ENCODE measurements around the gene MYO1B. TPM values are rescaled to one million over a fixed set of nuclear protein-coding genes. Genes with fewer than 3 reads are reported as not detected.

The MYO1B gene
- 204 and 241 TPM in 2 replicates for total RNA-seq (2022)
- percentile 97 among the genes with signal in this experiment for Bru-seq, nascent RNA
- BruChase-seq, experiment 1, labeled RNA remaining after a 6-hour chase = percentile 93 among the genes with signal in this experiment
- BruChase-seq, experiment 2, labeled RNA remaining after a 2-hour chase = percentile 87 among the genes with signal in this experiment
- long read RNA-seq, full-length matches to known transcripts = 430 of 668 reads
- long read RNA-seq, partial matches to known transcripts = 64 of 668 reads
- long read RNA-seq, other reads (novel, unspliced or antisense) = 174 of 668 reads

DNA sequence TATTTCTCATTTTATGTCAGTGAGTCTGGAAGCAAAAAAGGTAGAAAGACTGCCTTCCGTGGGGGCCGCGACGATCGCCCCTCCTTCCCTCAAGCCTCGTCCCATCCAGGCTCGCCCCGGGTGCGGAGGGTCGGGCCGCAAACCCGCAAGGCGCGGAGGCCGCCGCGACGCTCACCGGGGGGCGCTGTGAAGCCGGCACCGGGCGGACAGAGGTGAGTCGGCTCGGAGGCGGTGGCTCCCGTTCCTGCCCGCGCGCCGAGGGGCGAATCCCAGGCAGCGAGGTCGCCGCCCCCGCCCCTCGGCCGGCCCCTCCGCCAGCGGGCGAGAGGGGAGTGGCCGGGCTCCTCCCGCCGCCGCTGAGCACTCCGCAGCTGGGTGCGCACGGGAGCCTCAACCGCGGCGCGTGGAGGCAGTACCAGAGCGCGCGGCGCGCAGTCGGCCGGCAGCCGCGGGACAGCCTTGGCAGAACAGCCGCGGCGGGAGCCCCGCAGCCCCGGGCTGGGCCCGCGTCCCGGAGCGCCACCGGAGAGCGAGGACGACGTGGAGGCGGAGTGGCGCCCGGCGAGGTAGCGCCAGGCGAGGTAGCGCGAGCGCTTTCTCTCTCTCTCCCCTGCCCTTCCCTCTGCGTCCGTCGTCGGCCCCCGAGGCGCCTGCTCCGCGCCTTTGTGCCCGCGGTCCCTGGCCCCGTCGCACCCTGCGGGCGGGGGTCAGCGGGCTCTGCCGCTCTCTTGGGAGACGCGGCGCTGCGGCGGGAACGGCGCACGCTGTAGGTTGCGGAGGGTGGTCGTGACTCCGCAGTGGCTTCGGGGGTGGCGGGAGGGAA, at the start of gene MYO1B:
Gene MYO1B (plus strand): TSS at position 359 of the 823 bp plus-strand sequence. CDS start 31,492 bp downstream, outside the sequence.
- Mint-ChIP-seq H3K9me3 (ENCODE audit: unreplicated experiment) (no peaks in the 10 kb centered on the region), H3K27ac (ENCODE audit: low read depth, unreplicated experiment) (peak within 1 kb of the TSS; percentile 90), H3K4me1 (ENCODE audit: insufficient read depth, unreplicated experiment) (peaks cover 35% of the 10 kb centered on the region), H3K4me3 (ENCODE audit: unreplicated experiment) (peak within 1 kb of the TSS; percentile 91), H3K36me3 (ENCODE audit: insufficient read depth, unreplicated experiment) (peaks cover 10% of the 10 kb centered on the region), H3K27me3 (ENCODE audit: insufficient read depth, unreplicated experiment) (no peaks in the 10 kb centered on the region)
- TF ChIP-seq, protein P1, sequence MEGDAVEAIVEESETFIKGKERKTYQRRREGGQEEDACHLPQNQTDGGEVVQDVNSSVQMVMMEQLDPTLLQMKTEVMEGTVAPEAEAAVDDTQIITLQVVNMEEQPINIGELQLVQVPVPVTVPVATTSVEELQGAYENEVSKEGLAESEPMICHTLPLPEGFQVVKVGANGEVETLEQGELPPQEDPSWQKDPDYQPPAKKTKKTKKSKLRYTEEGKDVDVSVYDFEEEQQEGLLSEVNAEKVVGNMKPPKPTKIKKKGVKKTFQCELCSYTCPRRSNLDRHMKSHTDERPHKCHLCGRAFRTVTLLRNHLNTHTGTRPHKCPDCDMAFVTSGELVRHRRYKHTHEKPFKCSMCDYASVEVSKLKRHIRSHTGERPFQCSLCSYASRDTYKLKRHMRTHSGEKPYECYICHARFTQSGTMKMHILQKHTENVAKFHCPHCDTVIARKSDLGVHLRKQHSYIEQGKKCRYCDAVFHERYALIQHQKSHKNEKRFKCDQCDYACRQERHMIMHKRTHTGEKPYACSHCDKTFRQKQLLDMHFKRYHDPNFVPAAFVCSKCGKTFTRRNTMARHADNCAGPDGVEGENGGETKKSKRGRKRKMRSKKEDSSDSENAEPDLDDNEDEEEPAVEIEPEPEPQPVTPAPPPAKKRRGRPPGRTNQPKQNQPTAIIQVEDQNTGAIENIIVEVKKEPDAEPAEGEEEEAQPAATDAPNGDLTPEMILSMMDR (IDR thresholded peaks at IDR 0.05; ENCODE audit: unreplicated experiment) = peak; percentile 47
- intact Hi-C loops (cut with micrococcal nuclease) = loop anchor here (1.0 to 5.0 kb wide), 4 partner anchors 74 to 277 kb away; no protein-coding TSS in a partner anchor
- peak; percentile 90 for DNase-seq (ENCODE audit: unreplicated experiment)
- no TSS peak for BruUV-seq (replicated peaks)
- ChIA-PET CTCF (interaction anchor here (0.5 to 4.1 kb wide), 5 partner anchors 16 to 256 kb away, joined by 3 to 18 read pairs (median 6); no protein-coding TSS in a partner anchor), POLR2A (interaction anchor here (1.0 to 8.7 kb wide), 21 partner anchors 15 to 437 kb away, joined by 3 to 144 read pairs (median 6); no protein-coding TSS in a partner anchor)

DNA sequence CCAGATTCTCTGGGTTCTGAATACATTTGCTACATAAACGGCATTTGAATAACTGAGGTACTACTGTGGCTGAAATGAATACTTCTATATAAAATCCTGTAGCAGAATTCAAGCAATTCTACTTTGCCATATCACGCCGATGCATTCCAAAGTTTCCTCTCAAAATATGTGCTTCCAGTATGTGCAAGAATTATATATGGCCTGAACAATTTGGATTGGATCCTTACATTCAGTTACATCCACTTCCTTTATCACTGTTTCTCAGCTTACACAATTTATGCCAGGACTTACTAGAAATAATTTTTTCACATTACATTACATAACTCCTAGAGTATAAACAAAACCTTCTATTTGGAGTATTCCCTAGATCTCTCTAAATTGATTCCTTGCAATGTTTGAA, 48.1 kb upstream of the MYO1B start:
- Mint-ChIP-seq H3K9me3 (ENCODE audit: unreplicated experiment) (no peaks in the 10 kb centered on the region), H3K27ac (ENCODE audit: low read depth, unreplicated experiment) (no peak overlapping the region), H3K4me1 (ENCODE audit: insufficient read depth, unreplicated experiment) (peaks cover 29% of the 10 kb centered on the region), H3K27me3 (ENCODE audit: insufficient read depth, unreplicated experiment) (no peaks in the 10 kb centered on the region), H3K36me3 (ENCODE audit: insufficient read depth, unreplicated experiment) (no peaks in the 10 kb centered on the region), H3K4me3 (ENCODE audit: unreplicated experiment) (no peak overlapping the region)
- CTCF ChIA-PET = interaction anchor here (1.0 kb wide), 1 partner anchor 9 kb away, joined by 3 read pairs; no protein-coding TSS in a partner anchor
- TF ChIP-seq, protein P1 (IDR thresholded peaks at IDR 0.05; ENCODE audit: unreplicated experiment) = no peak
- intact Hi-C loops (cut with micrococcal nuclease) = no loop called here
- no TSS peak for BruUV-seq (replicated peaks)
- no peak for DNase-seq (ENCODE audit: unreplicated experiment)
- POLR2A ChIA-PET = interaction anchor here (9.8 kb wide), 1 partner anchor 25 kb away, joined by 89 read pairs; no protein-coding TSS in a partner anchor

DNA sequence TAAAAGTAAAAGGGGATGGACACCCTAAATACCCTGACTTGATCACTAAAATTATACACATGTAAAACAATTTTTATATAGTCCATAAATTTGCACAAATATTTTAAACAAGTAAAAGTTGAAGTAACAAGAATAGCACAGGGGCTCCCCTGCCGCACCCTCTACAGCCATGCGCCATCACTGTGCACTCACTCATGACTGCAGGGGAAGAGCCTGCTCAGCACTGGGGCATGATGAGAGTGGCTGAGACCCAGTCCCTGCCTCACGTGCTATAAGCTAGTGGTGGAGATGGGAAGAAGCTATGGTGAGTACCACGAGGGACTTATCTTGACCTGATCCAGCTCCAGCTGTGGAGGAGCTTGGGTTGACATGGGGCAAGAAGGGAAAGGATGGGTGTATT, 46.9 kb upstream of the MYO1B start:
- ChIA-PET POLR2A (interaction anchor here (9.8 kb wide), 1 partner anchor 27 kb away, joined by 89 read pairs; no protein-coding TSS in a partner anchor), CTCF (interaction anchor here (0.7 to 1.1 kb wide), 2 partner anchors 19 to 120 kb away, joined by 3 to 4 read pairs; no protein-coding TSS in a partner anchor)
- BruUV-seq (replicated peaks) = no TSS peak
- no peak overlapping the region for H3K4me3 Mint-ChIP-seq (ENCODE audit: unreplicated experiment)
- intact Hi-C loops (cut with micrococcal nuclease) = no loop called here
- no peaks in the 10 kb centered on the region for H3K9me3 Mint-ChIP-seq (ENCODE audit: unreplicated experiment)
- H3K4me1 Mint-ChIP-seq (ENCODE audit: insufficient read depth, unreplicated experiment) = peaks cover 40% of the 10 kb centered on the region
- H3K27ac Mint-ChIP-seq (ENCODE audit: low read depth, unreplicated experiment) = no peak overlapping the region
- H3K36me3 Mint-ChIP-seq (ENCODE audit: insufficient read depth, unreplicated experiment) = no peaks in the 10 kb centered on the region
- no peaks in the 10 kb centered on the region for H3K27me3 Mint-ChIP-seq (ENCODE audit: insufficient read depth, unreplicated experiment)
- TF ChIP-seq, protein P1 (IDR thresholded peaks at IDR 0.05; ENCODE audit: unreplicated experiment) = no peak
- no peak for DNase-seq (ENCODE audit: unreplicated experiment)

Measured in MCF 10A (cell line).